ENCODE measurements around the gene PLCE1. TPM values are rescaled to one million over a fixed set of nuclear protein-coding genes. Genes with fewer than 3 reads are reported as not detected.

Gene PLCE1
- total and polyA plus RNA-seq, 2 donors from 2014 or later: 5.9 to 8.7 TPM

- Histone ChIP-seq H3K9me3 (ENCODE audit: control insufficient read depth in 2 of 3, insufficient read depth in 1 of 3, low read length in 3 of 3) (no peaks in the 10 kb centered on the region), H3K9ac (ENCODE audit: low read length in 3 of 3) (no peak overlapping the region), H3K27ac (ENCODE audit: low read depth in 2 of 2, low read length in 2 of 2) (no peak overlapping the region), H3K36me3 (ENCODE audit: control insufficient read depth in 2 of 3, insufficient read depth in 3 of 3, low read length in 3 of 3) (no peaks in the 10 kb centered on the region), H3K27me3 (ENCODE audit: control insufficient read depth, insufficient read depth, low read length) (no peaks in the 10 kb centered on the region), H3K4me1 (ENCODE audit: control insufficient read depth in 2 of 3, insufficient read depth in 2 of 3, low read depth in 1 of 3, low read length in 3 of 3) (no peaks in the 10 kb centered on the region), H3K4me3 (ENCODE audit: low read length in 3 of 3) (no peak overlapping the region)
- TF ChIP-seq CTCF (IDR thresholded peaks at IDR 0.05; ENCODE audit: borderline replicate concordance, extremely low read depth, insufficient read depth): no peak
- intact Hi-C loops (cut with DNase I): no loop called here
- DNase-seq (no peak), FAIRE-seq (no peak)
Measured at GRCh38 chr10:93973748-93974445, 19.8 kb upstream of the PLCE1 start.

GRCh38 chr10:93977442-93977841 is 16.3 kb upstream of the PLCE1 start:
- H3K27me3 ChIP-seq (ENCODE audit: control insufficient read depth, insufficient read depth, low read length): no peaks in the 10 kb centered on the region
- no peak for DNase-seq
- intact Hi-C loops (cut with DNase I): no loop called here
- no peak overlapping the region for H3K27ac ChIP-seq (ENCODE audit: low read depth in 2 of 2, low read length in 2 of 2)
- no peaks in the 10 kb centered on the region for H3K9me3 ChIP-seq (ENCODE audit: control insufficient read depth in 2 of 3, insufficient read depth in 1 of 3, low read length in 3 of 3)
- H3K36me3 ChIP-seq (ENCODE audit: control insufficient read depth in 2 of 3, insufficient read depth in 3 of 3, low read length in 3 of 3): no peaks in the 10 kb centered on the region
- no peaks in the 10 kb centered on the region for H3K4me1 ChIP-seq (ENCODE audit: control insufficient read depth in 2 of 3, insufficient read depth in 2 of 3, low read depth in 1 of 3, low read length in 3 of 3)
- H3K4me3 ChIP-seq (ENCODE audit: low read length in 3 of 3): no peak overlapping the region
- no peak for TF ChIP-seq CTCF (IDR thresholded peaks at IDR 0.05; ENCODE audit: borderline replicate concordance, extremely low read depth, insufficient read depth)
- no peak overlapping the region for H3K9ac ChIP-seq (ENCODE audit: low read length in 3 of 3)
- no peak for FAIRE-seq

- no peaks in the 10 kb centered on the region for H3K27me3 ChIP-seq (ENCODE audit: control insufficient read depth, insufficient read depth, low read length)
- H3K4me1 ChIP-seq (ENCODE audit: control insufficient read depth in 2 of 3, insufficient read depth in 2 of 3, low read depth in 1 of 3, low read length in 3 of 3): no peaks in the 10 kb centered on the region
- H3K27ac ChIP-seq (ENCODE audit: low read depth in 2 of 2, low read length in 2 of 2): no peak overlapping the region
- FAIRE-seq (no peak), DNase-seq (no peak)
- H3K36me3 ChIP-seq (ENCODE audit: control insufficient read depth in 2 of 3, insufficient read depth in 3 of 3, low read length in 3 of 3): no peaks in the 10 kb centered on the region
- TF ChIP-seq CTCF (IDR thresholded peaks at IDR 0.05; ENCODE audit: borderline replicate concordance, extremely low read depth, insufficient read depth): no peak
- intact Hi-C loops (cut with DNase I): no loop called here
- no peaks in the 10 kb centered on the region for H3K9me3 ChIP-seq (ENCODE audit: control insufficient read depth in 2 of 3, insufficient read depth in 1 of 3, low read length in 3 of 3)
- no peak overlapping the region for H3K9ac ChIP-seq (ENCODE audit: low read length in 3 of 3)
- no peak overlapping the region for H3K4me3 ChIP-seq (ENCODE audit: low read length in 3 of 3)
Measured at GRCh38 chr10:93980486-93980885, 13.2 kb upstream of the PLCE1 start.

- no peak for DNase-seq
- intact Hi-C loops (cut with DNase I): no loop called here
- FAIRE-seq: no peak
- no peak overlapping the region for H3K9ac ChIP-seq (ENCODE audit: low read length in 3 of 3)
- no peaks in the 10 kb centered on the region for H3K27me3 ChIP-seq (ENCODE audit: control insufficient read depth, insufficient read depth, low read length)
- no peaks in the 10 kb centered on the region for H3K9me3 ChIP-seq (ENCODE audit: control insufficient read depth in 2 of 3, insufficient read depth in 1 of 3, low read length in 3 of 3)
- H3K4me1 ChIP-seq (ENCODE audit: control insufficient read depth in 2 of 3, insufficient read depth in 2 of 3, low read depth in 1 of 3, low read length in 3 of 3): no peaks in the 10 kb centered on the region
- no peak overlapping the region for H3K4me3 ChIP-seq (ENCODE audit: low read length in 3 of 3)
- no peaks in the 10 kb centered on the region for H3K36me3 ChIP-seq (ENCODE audit: control insufficient read depth in 2 of 3, insufficient read depth in 3 of 3, low read length in 3 of 3)
- no peak for TF ChIP-seq CTCF (IDR thresholded peaks at IDR 0.05; ENCODE audit: borderline replicate concordance, extremely low read depth, insufficient read depth)
- H3K27ac ChIP-seq (ENCODE audit: low read depth in 2 of 2, low read length in 2 of 2): no peak overlapping the region
Measured at GRCh38 chr10:93991114-93991513, 2.6 kb upstream of the PLCE1 start.
